ENCODE data around the gene CACNA1C.

GRCh38 chr12:2260441-2260840, 207.7 kb downstream of the CACNA1C start:
- TF ChIP-seq CTCF (IDR thresholded peaks at IDR 0.05) (no peak), POLR2A (IDR thresholded peaks at IDR 0.05) (no peak)
